SKM-1 treated with dmso at 0.1 percent for 144 hours (cell line): ENCODE data around the gene SLC10A7.

Experiments used
- DNase-seq: peaks from one replicate; lab custom pipeline; 2025; ENCODE audit not compliant: unreplicated experiment; lab: John Stamatoyannopoulos, UW

Gene SLC10A7

DNA sequence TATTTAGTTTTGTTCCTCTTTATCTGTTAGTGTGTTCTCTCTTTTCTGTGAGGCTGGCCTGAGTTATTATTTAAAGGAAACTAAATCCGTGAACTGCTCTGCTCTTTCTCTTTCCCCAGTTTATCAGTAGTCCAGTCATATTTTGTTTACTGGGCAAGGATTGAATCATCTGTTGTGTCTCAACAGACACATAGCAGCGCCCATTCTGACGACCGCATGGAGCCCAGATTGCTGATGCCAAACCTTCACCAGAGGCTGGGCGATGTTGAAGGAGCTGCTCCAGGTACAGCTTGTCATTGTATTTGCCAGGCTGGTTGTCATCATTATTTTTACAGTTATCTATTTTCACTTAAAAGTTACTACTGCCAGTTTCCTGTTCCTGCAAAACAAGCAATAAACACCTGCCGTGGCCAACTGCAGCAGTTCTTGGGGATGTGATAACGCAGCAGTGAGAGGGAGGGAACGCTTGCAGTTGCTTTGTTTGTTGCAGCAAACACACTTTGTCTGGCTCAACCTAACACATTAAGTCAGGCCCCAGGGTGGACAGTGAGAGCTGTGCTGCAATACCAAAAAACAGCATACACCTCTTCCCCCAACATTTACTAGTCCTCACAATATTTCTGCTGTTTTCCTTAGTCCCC, 297.3 kb downstream of the SLC10A7 start:
- DNase-seq, result no peak

DNA sequence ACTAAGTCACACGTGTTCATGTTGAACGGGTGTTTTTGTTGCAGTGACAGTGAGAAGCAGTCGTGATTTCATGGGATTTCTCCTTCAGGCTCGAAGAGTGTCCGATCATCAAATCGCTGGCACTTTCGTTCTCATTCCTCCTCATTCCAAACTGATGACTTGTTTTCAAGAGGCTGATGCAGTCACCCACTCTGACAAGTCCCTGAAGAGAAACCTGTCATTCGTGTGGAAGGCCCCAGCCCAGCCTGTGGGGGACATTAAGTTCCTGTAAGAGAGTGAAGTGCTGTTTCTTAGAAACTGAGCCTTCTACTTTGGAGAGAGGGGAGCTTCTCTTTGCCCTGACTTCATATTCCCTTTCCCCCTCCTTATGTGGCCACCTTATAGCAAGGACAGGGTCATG, 299.4 kb downstream of the SLC10A7 start:
- DNase-seq, result no peak

- DNase-seq, result no peak
Observed at GRCh38 chr4:146214238-146214637, 307.5 kb downstream of the SLC10A7 start, which contains the start of gene REELD1. Gene REELD1 (plus strand): TSS chr4:146214538. CDS start chr4:146216953, 2,415 bp downstream.

- DNase-seq, result no peak
Observed at GRCh38 chr4:146212781-146213180, 309.0 kb downstream of the SLC10A7 start.

DNA sequence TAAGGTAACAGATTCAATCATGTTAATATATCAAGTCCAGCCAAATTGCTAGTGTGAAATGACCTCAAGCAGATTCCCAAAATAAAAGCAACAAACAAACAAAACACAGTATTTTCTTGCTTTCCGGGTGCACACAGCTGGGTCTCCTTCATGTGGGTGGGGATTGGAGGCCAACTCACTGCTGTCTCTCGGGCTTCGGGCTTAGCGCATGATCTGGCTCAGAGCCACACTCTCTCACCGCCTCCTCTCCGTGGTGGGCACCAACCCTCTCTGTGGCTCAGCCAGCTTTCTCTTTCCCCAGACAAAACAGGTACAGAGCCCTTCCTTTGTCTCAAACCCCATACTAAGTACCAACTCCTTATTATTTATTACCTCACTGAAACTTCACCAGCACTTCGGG, 310.3 kb downstream of the SLC10A7 start:
- DNase-seq, result no peak

- no peak for DNase-seq
Observed at GRCh38 chr4:146210890-146211289, 310.9 kb downstream of the SLC10A7 start.

DNA sequence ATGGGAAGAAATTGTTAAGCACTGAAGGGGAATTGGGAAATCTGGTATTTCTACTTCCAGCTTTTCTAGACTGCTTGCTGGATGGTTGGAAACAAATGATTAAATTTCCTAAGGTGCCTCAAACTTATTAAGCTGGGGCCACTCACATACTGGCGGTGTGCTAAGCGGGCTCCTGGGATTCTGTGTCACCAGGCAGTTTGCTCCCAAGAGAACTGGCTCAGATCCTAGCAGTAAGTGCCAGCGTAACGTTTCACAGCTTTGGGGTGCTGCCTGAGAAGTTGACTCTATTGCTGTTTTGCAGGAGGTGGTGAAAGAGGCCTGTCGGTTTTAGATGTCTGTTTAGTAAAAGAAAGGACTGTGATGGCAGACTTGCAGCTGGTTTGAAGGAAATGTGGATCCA, 314.3 kb downstream of the SLC10A7 start:
- DNase-seq, result no peak
